ENCODE measurements around the gene HES1.

DNA sequence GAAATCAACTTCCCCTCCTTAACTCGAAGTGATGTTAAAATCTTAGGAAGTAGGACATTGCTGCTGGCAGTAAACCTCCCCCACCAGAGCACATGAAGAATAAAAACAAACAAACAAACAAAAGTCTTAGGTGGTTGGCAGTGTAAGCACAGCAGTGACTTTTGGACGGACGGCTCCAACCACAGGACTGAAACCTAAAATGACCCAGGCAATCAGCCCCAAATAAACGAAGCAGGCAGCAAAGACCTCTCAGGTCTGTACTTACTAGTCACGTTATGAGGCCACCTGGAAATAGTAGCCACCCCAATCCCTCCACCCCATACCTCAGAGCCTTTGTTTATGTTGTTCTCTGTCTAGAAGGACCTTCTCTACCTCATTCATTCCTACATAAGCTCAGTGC is 33.5 kb upstream of the HES1 start:
- TF ChIP-seq, protein P1, sequence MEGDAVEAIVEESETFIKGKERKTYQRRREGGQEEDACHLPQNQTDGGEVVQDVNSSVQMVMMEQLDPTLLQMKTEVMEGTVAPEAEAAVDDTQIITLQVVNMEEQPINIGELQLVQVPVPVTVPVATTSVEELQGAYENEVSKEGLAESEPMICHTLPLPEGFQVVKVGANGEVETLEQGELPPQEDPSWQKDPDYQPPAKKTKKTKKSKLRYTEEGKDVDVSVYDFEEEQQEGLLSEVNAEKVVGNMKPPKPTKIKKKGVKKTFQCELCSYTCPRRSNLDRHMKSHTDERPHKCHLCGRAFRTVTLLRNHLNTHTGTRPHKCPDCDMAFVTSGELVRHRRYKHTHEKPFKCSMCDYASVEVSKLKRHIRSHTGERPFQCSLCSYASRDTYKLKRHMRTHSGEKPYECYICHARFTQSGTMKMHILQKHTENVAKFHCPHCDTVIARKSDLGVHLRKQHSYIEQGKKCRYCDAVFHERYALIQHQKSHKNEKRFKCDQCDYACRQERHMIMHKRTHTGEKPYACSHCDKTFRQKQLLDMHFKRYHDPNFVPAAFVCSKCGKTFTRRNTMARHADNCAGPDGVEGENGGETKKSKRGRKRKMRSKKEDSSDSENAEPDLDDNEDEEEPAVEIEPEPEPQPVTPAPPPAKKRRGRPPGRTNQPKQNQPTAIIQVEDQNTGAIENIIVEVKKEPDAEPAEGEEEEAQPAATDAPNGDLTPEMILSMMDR (IDR thresholded peaks at IDR 0.05): no peak
- TF ChIP-seq POLR2A (IDR thresholded peaks at IDR 0.05): no peak

All from adrenal gland (tissue), 5 donors.